Neural progenitor cell (in vitro differentiated cells): ENCODE data around the gene ARID3A.

Experiments
- CTCF ChIP-seq: fragments of 200-600 bp; sonication (generic); IDR thresholded peaks from 2 replicates; pipeline ENCODE4 v1.5.1; 2017; ENCODE audit warnings: antibody characterized with exemption, mild to moderate bottlenecking
- EZH2phosphoT487 ChIP-seq: fragments of 200-600 bp; sonication (generic); IDR thresholded peaks from 2 replicates; pipeline ENCODE4 v1.6.1; 2017; ENCODE audit warnings: antibody characterized with exemption

GRCh38 chr19:907183-907853, 18.5 kb upstream of the ARID3A start:
- TF ChIP-seq CTCF (no peak), EZH2phosphoT487 (no peak)
